SK-N-SH treated with all-trans-retinoic acid at 6 μM for 48 hours (cell line): Measurements from ENCODE around the gene S100Z.

Experiments used
- ATAC-seq: fragments of 200-7000 bp; cut with Tn5 transposase; 3 replicates; pipeline ENCODE4 v1.9.1; 2020; ENCODE audit warnings: mild to moderate bottlenecking, moderate library complexity
- ARNTL ChIP-seq: fragments of 450-650 bp; formaldehyde crosslinking; IDR thresholded peaks from 2 replicates; pipeline ENCODE4 v1.5.0; 2020; ENCODE audit warnings: low read depth, mild to moderate bottlenecking, moderate library complexity, borderline replicate concordance
- BACH2 ChIP-seq: fragments of 250-450 bp; sonication (Bioruptor Pico); IDR thresholded peaks from 2 replicates; pipeline ENCODE4 v1.9.0; 2021; ENCODE audit warnings: mild to moderate bottlenecking, borderline replicate concordance
- CREB5 ChIP-seq: fragments of 250-450 bp; sonication (Bioruptor Pico); IDR thresholded peaks from 2 replicates; pipeline ENCODE4 v1.5.1; 2020; ENCODE audit warnings: low read depth, mild to moderate bottlenecking, moderate library complexity
- CSRNP3 ChIP-seq: fragments of 250-450 bp; sonication (Bioruptor Pico); IDR thresholded peaks from 2 replicates; pipeline ENCODE4 v1.5.1; 2021; ENCODE audit warnings: mild to moderate bottlenecking, moderate library complexity
- ESRRG ChIP-seq: fragments of 250-450 bp; sonication (Bioruptor Pico); IDR thresholded peaks from 2 replicates; pipeline ENCODE4 v1.6.1; 2021; ENCODE audit warnings: mild to moderate bottlenecking
- GLIS3 ChIP-seq: fragments of 250-450 bp; sonication (Bioruptor Pico); IDR thresholded peaks from 2 replicates; pipeline ENCODE4 v1.5.0; 2020; ENCODE audit warnings: mild to moderate bottlenecking, moderate library complexity
- OSR1 ChIP-seq: fragments of 250-450 bp; sonication (Bioruptor Pico); IDR thresholded peaks from 2 replicates; pipeline ENCODE4 v1.8.0; 2022; ENCODE audit warnings: moderate library complexity, mild to moderate bottlenecking, inconsistent platforms
- PPARA ChIP-seq: fragments of 250-450 bp; sonication (Bioruptor Pico); IDR thresholded peaks from 2 replicates; pipeline ENCODE4 v1.5.0; 2020; ENCODE audit warnings: mild to moderate bottlenecking, borderline replicate concordance
- RARB ChIP-seq: fragments of 250-450 bp; sonication (Bioruptor Pico); IDR thresholded peaks from 2 replicates; pipeline ENCODE4 v1.8.0; 2021; ENCODE audit warnings: mild to moderate bottlenecking, moderate library complexity
- SNAI2 ChIP-seq: fragments of 250-450 bp; sonication (Bioruptor Pico); IDR thresholded peaks from 2 replicates; pipeline ENCODE4 v1.5.0; 2020; ENCODE audit warnings: mild to moderate bottlenecking, moderate library complexity
- TCF4 ChIP-seq: fragments of 250-450 bp; sonication (Bioruptor Pico); IDR thresholded peaks from 2 replicates; pipeline ENCODE4 v1.8.0; 2021; ENCODE audit warnings: mild to moderate bottlenecking, moderate library complexity, borderline replicate concordance
- TOX ChIP-seq: fragments of 250-450 bp; sonication (Bioruptor Pico); IDR thresholded peaks from 2 replicates; pipeline ENCODE4 v1.8.0; 2021; ENCODE audit warnings: mild to moderate bottlenecking, moderate library complexity, borderline replicate concordance
- ZC3H10 ChIP-seq: fragments of 250-450 bp; sonication (Bioruptor Pico); IDR thresholded peaks from 2 replicates; pipeline ENCODE4 v1.5.1; 2021; ENCODE audit warnings: mild to moderate bottlenecking, moderate library complexity
- ZFP3 ChIP-seq: fragments of 250-450 bp; sonication (Bioruptor Pico); IDR thresholded peaks from 2 replicates; pipeline ENCODE4 v1.5.0; 2020; ENCODE audit warnings: mild to moderate bottlenecking, moderate library complexity
- ZFP30 ChIP-seq: fragments of 450-650 bp; formaldehyde crosslinking; IDR thresholded peaks from 2 replicates; pipeline ENCODE4 v1.5.0; 2022; ENCODE audit warnings: mild to moderate bottlenecking, moderate library complexity
- ZNF70 ChIP-seq: fragments of 450-650 bp; formaldehyde crosslinking; IDR thresholded peaks from 2 replicates; pipeline ENCODE4 v1.5.0; 2020; ENCODE audit warnings: mild to moderate bottlenecking, moderate library complexity
- ZNF8 ChIP-seq: fragments of 450-650 bp; formaldehyde crosslinking; IDR thresholded peaks from 2 replicates; pipeline ENCODE4 v1.5.0; 2020; ENCODE audit warnings: mild to moderate bottlenecking, moderate library complexity
- TF ChIP-seq, protein P1 (sequence below): fragments of 250-450 bp; sonication (Bioruptor Pico); IDR thresholded peaks from 2 replicates; pipeline ENCODE4 v1.5.0; 2020; ENCODE audit warnings: mild to moderate bottlenecking, moderate library complexity
- TF ChIP-seq, protein P2 (sequence below): fragments of 250-450 bp; sonication (Bioruptor Pico); IDR thresholded peaks from 2 replicates; pipeline ENCODE4 v1.8.0; 2021; ENCODE audit warnings: low read depth, mild to moderate bottlenecking, moderate library complexity, borderline replicate concordance

The S100Z gene

DNA sequence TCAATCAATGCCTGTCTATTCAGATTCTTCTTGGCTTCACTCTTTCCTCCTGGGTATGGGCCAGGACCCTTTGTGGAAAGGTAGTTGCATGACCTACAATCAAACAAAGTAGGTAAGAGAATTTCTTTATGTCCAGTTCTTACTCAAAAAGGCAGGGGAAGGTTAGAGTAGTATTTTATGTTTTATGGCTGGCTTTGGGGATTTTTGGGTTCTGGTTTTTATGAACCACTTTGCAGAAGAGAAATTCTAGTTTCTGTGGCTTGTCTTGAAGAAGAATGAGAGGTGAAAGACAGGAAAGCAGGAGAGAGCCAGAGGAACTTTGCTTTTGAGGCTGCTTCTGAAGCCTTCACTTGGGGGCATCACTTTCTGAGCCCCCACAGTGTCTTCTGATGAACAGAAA is 88.4 kb downstream of the S100Z start:
- no peak for ATAC-seq

DNA sequence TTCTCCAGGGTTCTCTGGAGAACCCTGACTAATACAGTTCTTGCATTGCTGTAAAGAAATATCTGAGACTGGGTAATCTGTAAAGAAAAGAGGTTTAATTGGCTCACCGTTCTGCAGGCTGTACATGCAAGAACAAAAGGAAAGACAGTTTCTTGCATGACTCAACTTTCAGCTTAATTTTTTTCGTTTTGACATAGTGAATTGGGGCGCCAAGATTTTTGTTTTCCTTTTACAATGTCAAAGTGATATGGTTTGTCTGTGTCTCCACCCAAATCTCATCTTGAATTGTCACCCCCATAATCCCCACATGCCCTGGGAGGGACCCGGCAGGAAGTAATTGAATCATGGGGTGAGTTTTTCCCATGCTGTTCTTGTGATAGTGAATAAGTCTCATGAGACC is 91.2 kb downstream of the S100Z start:
- TF ChIP-seq ZNF70: no peak
- no peak for TF ChIP-seq PPARA (CRISPR knock-in tag)
- TF ChIP-seq, protein P1, sequence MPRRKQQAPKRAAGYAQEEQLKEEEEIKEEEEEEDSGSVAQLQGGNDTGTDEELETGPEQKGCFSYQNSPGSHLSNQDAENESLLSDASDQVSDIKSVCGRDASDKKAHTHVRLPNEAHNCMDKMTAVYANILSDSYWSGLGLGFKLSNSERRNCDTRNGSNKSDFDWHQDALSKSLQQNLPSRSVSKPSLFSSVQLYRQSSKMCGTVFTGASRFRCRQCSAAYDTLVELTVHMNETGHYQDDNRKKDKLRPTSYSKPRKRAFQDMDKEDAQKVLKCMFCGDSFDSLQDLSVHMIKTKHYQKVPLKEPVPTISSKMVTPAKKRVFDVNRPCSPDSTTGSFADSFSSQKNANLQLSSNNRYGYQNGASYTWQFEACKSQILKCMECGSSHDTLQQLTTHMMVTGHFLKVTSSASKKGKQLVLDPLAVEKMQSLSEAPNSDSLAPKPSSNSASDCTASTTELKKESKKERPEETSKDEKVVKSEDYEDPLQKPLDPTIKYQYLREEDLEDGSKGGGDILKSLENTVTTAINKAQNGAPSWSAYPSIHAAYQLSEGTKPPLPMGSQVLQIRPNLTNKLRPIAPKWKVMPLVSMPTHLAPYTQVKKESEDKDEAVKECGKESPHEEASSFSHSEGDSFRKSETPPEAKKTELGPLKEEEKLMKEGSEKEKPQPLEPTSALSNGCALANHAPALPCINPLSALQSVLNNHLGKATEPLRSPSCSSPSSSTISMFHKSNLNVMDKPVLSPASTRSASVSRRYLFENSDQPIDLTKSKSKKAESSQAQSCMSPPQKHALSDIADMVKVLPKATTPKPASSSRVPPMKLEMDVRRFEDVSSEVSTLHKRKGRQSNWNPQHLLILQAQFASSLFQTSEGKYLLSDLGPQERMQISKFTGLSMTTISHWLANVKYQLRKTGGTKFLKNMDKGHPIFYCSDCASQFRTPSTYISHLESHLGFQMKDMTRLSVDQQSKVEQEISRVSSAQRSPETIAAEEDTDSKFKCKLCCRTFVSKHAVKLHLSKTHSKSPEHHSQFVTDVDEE (CRISPR knock-in tag): no peak
- no peak for TF ChIP-seq TCF4
- TF ChIP-seq CREB5 (CRISPR knock-in tag): no peak
- no peak for TF ChIP-seq ARNTL
- no peak for TF ChIP-seq BACH2 (CRISPR knock-in tag)
- TF ChIP-seq RARB (CRISPR knock-in tag): no peak
- no peak for TF ChIP-seq CSRNP3 (CRISPR knock-in tag)
- no peak for TF ChIP-seq ZC3H10 (CRISPR knock-in tag)
- TF ChIP-seq, all 23 proteins: peak for 0
- no peak for ATAC-seq

More for the DNA sequence above, 88.4 kb downstream of the S100Z start:
- TF ChIP-seq SNAI2 (CRISPR knock-in tag): no peak
- TF ChIP-seq OSR1 (CRISPR knock-in tag): no peak
- TF ChIP-seq ESRRG: no peak
- TF ChIP-seq RARB (CRISPR knock-in tag): no peak
- no peak for TF ChIP-seq BACH2 (CRISPR knock-in tag)
- TF ChIP-seq GLIS3 (CRISPR knock-in tag): no peak
- TF ChIP-seq, protein P1 (CRISPR knock-in tag): no peak
- TF ChIP-seq TOX (CRISPR knock-in tag): no peak
- TF ChIP-seq ZC3H10 (CRISPR knock-in tag): no peak
- TF ChIP-seq, protein P2, sequence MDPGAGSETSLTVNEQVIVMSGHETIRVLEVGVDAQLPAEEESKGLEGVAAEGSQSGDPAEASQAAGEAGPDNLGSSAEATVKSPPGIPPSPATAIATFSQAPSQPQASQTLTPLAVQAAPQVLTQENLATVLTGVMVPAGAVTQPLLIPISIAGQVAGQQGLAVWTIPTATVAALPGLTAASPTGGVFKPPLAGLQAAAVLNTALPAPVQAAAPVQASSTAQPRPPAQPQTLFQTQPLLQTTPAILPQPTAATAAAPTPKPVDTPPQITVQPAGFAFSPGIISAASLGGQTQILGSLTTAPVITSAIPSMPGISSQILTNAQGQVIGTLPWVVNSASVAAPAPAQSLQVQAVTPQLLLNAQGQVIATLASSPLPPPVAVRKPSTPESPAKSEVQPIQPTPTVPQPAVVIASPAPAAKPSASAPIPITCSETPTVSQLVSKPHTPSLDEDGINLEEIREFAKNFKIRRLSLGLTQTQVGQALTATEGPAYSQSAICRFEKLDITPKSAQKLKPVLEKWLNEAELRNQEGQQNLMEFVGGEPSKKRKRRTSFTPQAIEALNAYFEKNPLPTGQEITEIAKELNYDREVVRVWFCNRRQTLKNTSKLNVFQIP: no peak
- no peak for TF ChIP-seq PPARA (CRISPR knock-in tag)
- no peak for TF ChIP-seq ZNF8 (CRISPR knock-in tag)
- no peak for TF ChIP-seq TCF4
- no peak for TF ChIP-seq CREB5 (CRISPR knock-in tag)
- TF ChIP-seq ARNTL: no peak

GRCh38 chr5:76941442-76941841 is 91.6 kb downstream of the S100Z start:
- no peak for ATAC-seq
- TF ChIP-seq ZFP30 (CRISPR knock-in tag) (no peak), ZFP3 (CRISPR knock-in tag) (no peak), ZNF8 (CRISPR knock-in tag) (no peak), SNAI2 (CRISPR knock-in tag) (no peak), ESRRG (no peak), ARNTL (no peak)
- TF ChIP-seq, all 23 proteins: peak for 0
